Endothelial cell of umbilical vein (primary cell): ENCODE data around the gene HDGFL2. TPM values are rescaled to one million over a fixed set of nuclear protein-coding genes. Genes with fewer than 3 reads are reported as not detected.

ENCODE experiments used
- BruUV-seq: library from RNA; stranded (reverse); fragments of 400-500 nt; replicated peaks from 2 replicates; lab custom pipeline; 2021; lab: Mats Ljungman, UMichigan
- CTCF ChIA-PET: fragments of 300-600, 350-600 bp; sonication (Branson Sonifier 250); formaldehyde crosslinking; loops from one replicate; lab custom pipeline; 2021; ENCODE audit warnings: antibody characterized with exemption, inconsistent platforms; lab: Charles Lee
- POLR2A ChIA-PET: fragments of 300-600, 350-600 bp; sonication (Branson Sonifier 250); formaldehyde crosslinking; loops from one replicate; lab custom pipeline; 2021; ENCODE audit warnings: antibody characterized with exemption, inconsistent platforms; lab: Charles Lee
- DNase-seq: peaks from one replicate; pipeline ENCODE4 v3.0.0-alpha.2; 2011; ENCODE audit warnings: low read depth, low spot score
- FAIRE-seq: peaks from 2 replicates; lab custom pipeline; 2011; peaks lifted over from hg19 to GRCh38; lab: Jason Lieb, UNC
- H2AFZ ChIP-seq: 2 replicates; pipeline ENCODE4 v1.6.0; 2012; ENCODE audit warnings: low read depth, low read length, control low read depth, inconsistent platforms
- H3K27ac ChIP-seq: 2 replicates; pipeline ENCODE4 v1.5.1; 2011; ENCODE audit warnings: low read depth, mild to moderate bottlenecking, control low read depth, low read length, moderate library complexity; ENCODE audit not compliant: insufficient read depth
- H3K27me3 ChIP-seq, 2 experiments: 2 replicates each; pipeline versions ENCODE4 v1.6.0 to v1.6.1; 2011; ENCODE audit warnings: low read length in 2 of 2, mixed read lengths in 1 of 2; ENCODE audit not compliant: control insufficient read depth in 2 of 2, insufficient read depth in 2 of 2
- H3K36me3 ChIP-seq, 2 experiments: 2 replicates in 1 of 2; 3 replicates in 1 of 2; pipeline ENCODE4 v1.5.1; 2011; ENCODE audit warnings: low read length in 2 of 2, mild to moderate bottlenecking in 1 of 2, moderate library complexity in 1 of 2; ENCODE audit not compliant: control insufficient read depth in 2 of 2, insufficient read depth in 2 of 2; ENCODE audit errors: extremely low read depth in 1 of 2
- H3K4me1 ChIP-seq: 3 replicates; pipeline ENCODE4 v1.5.1; 2011; ENCODE audit warnings: mild to moderate bottlenecking, low read length; ENCODE audit not compliant: control insufficient read depth, insufficient read depth; ENCODE audit errors: extremely low read depth
- H3K4me2 ChIP-seq: 2 replicates; pipeline ENCODE4 v1.6.1; 2011; ENCODE audit warnings: low read length, control low read depth, mixed read lengths; ENCODE audit not compliant: insufficient read depth
- H3K4me3 ChIP-seq, 3 experiments: fragments of 200-600 bp in 1 of 3; sonication (generic), shearing (Covaris generic) in 1 of 3; replicated peaks in 1 of 3; 2 replicates each; pipeline ENCODE4 v1.5.1; 2011 to 2016; ENCODE audit warnings: control low read depth in 3 of 3, low read length in 3 of 3, mild to moderate bottlenecking in 2 of 3, inconsistent platforms in 1 of 3, low read depth in 1 of 3, moderate library complexity in 1 of 3; ENCODE audit not compliant: insufficient read depth in 1 of 3
- H3K79me2 ChIP-seq: 2 replicates; pipeline ENCODE4 v1.6.0; 2012; ENCODE audit warnings: low read length, inconsistent platforms; ENCODE audit not compliant: control insufficient read depth, insufficient read depth
- H3K9ac ChIP-seq: replicated peaks from 2 replicates; pipeline ENCODE3; 2011; ENCODE audit warnings: low read length, control low read depth; ENCODE audit not compliant: insufficient read depth; ENCODE audit errors: extremely low read depth
- H3K9me1 ChIP-seq: replicated peaks from 3 replicates; pipeline ENCODE4 v1.6.0; 2011; ENCODE audit warnings: mild to moderate bottlenecking, low read length; ENCODE audit not compliant: control insufficient read depth, insufficient read depth; ENCODE audit errors: extremely low read depth
- H3K9me3 ChIP-seq: replicated peaks from 2 replicates; pipeline ENCODE4 v1.5.1; 2012; ENCODE audit warnings: low read length, inconsistent platforms; ENCODE audit not compliant: control insufficient read depth, insufficient read depth
- H4K20me1 ChIP-seq: replicated peaks from 2 replicates; pipeline ENCODE3; 2011; ENCODE audit warnings: mild to moderate bottlenecking, low read length; ENCODE audit not compliant: control insufficient read depth, insufficient read depth; ENCODE audit errors: extremely low read depth
- EZH2 ChIP-seq: IDR thresholded peaks from 2 replicates; pipeline ENCODE4 v1.6.1; 2012; ENCODE audit warnings: borderline replicate concordance, low read depth, mild to moderate bottlenecking, moderate library complexity, low read length, inconsistent platforms; ENCODE audit not compliant: severe bottlenecking
- FOS ChIP-seq: IDR thresholded peaks from 2 replicates; pipeline ENCODE4 v1.6.1; 2011; ENCODE audit warnings: mild to moderate bottlenecking, low read length, moderate library complexity, borderline replicate concordance; ENCODE audit not compliant: insufficient read depth
- GATA2 ChIP-seq: IDR thresholded peaks from 2 replicates; pipeline ENCODE4 v1.7.0; 2011; ENCODE audit warnings: low read depth, mild to moderate bottlenecking, moderate library complexity, mixed read lengths, low read length; ENCODE audit not compliant: insufficient read length, insufficient read depth
- JUN ChIP-seq: IDR thresholded peaks from 2 replicates; pipeline ENCODE4 v1.6.1; 2011; ENCODE audit warnings: borderline replicate concordance, low read depth; ENCODE audit not compliant: insufficient read length, insufficient read depth
- MYC ChIP-seq: IDR thresholded peaks from one replicate; pipeline ENCODE4 v1.6.1; 2011; ENCODE audit warnings: mild to moderate bottlenecking, low read depth, low read length
- POLR2A ChIP-seq: IDR thresholded peaks from 2 replicates; pipeline ENCODE4 v1.6.1; 2012; ENCODE audit warnings: low read depth, mild to moderate bottlenecking, control low read depth, low read length
- POLR2AphosphoS5 ChIP-seq: IDR thresholded peaks from 2 replicates; pipeline ENCODE4 v1.6.1; 2012; ENCODE audit warnings: low read depth, mild to moderate bottlenecking, control low read depth, low read length, moderate library complexity; ENCODE audit not compliant: insufficient read depth
- dilution Hi-C: fragments of 300-500 bp; cut with MboI; formaldehyde crosslinking; loops from one replicate; pipeline ENCODE4 v1.15.0; 2019; ENCODE audit warnings: low sequenced_read_pairs; ENCODE audit not compliant: extremely low pct_ligation_motif_present
- intact Hi-C: fragments of 100-400 bp; cut with micrococcal nuclease; formaldehyde crosslinking; loops from one replicate; pipeline ENCODE4 v1.10.0; 2022
- polyA plus RNA-seq, 4 experiments: library from polyadenylated mRNA; depleted of rRNA in 3 of 4; stranded (reverse) in 3 of 4; unstranded in 1 of 4; fragments of >200 nt; gene quantifications; 2 replicates each; pipeline versions ENCODE4 v1.2.1 to v1.2.3, GENCODE V29; 2011 to 2012; ENCODE audit warnings: missing spikeins in 1 of 4
- total RNA-seq: library from RNA; stranded (reverse); gene quantifications from 2 replicates; pipeline ENCODE4 v1.2.3, GENCODE V29; 2021
- TF ChIP-seq, protein P1 (sequence below): IDR thresholded peaks from 2 replicates; pipeline ENCODE4 v1.6.1; 2011; ENCODE audit not compliant: insufficient read depth, insufficient read length
- TF ChIP-seq, protein P2 (sequence below), 2 donors: IDR thresholded peaks; 1 replicate in 1 of 2; 2 replicates in 1 of 2; pipeline ENCODE4 v1.5.1; 2011; ENCODE audit warnings: low read length in 2 of 2, mild to moderate bottlenecking in 2 of 2, moderate library complexity in 2 of 2, control low read depth in 1 of 2, inconsistent platforms in 1 of 2, low read depth in 1 of 2; ENCODE audit not compliant: insufficient read depth in 1 of 2; ENCODE audit errors: extremely low read depth in 1 of 2

Gene HDGFL2
- total and polyA plus RNA-seq, 2 donors (not counting 3 experiments of a cell fraction or from before 2014, with no cell fraction given) = 39.1 to 79.6 TPM

DNA sequence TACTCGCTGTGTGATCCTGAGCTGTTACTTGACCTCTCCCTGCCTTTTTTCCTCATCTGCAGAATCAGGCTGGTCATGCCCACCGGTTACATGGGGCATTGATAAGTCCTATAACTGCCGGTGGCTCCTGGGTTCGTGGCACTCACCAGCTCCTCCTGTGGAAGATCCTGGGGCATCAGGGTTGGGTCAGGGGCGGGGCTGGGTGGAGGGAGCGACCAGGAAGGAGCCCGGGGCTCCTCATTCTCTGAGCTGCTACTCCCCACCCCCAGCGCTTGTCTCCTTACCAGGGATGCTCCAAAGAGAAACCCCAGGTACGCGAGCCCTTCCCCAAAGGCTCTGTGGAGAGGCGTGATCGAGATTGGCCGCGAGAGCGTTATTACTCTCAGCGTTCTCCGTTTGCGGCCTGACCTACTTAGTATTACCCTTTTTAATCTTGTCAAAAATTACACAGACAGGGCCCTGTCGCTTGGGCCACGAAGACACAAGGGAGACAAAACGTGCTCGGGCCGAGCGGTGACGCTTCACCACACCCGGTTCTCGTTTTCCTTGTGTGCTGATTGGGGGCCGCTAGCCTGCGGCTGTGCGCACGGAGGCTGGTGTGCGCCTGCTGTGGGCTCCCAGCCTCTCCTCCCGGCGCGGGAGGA is 10.7 kb downstream of the HDGFL2 start:
- TF ChIP-seq POLR2A (no peak), GATA2 (no peak), MYC (no peak), FOS (no peak), JUN (no peak), EZH2 (no peak), POLR2AphosphoS5 (no peak)
- TF ChIP-seq, protein P1, sequence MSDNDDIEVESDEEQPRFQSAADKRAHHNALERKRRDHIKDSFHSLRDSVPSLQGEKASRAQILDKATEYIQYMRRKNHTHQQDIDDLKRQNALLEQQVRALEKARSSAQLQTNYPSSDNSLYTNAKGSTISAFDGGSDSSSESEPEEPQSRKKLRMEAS = no peak
- TF ChIP-seq, protein P2, sequence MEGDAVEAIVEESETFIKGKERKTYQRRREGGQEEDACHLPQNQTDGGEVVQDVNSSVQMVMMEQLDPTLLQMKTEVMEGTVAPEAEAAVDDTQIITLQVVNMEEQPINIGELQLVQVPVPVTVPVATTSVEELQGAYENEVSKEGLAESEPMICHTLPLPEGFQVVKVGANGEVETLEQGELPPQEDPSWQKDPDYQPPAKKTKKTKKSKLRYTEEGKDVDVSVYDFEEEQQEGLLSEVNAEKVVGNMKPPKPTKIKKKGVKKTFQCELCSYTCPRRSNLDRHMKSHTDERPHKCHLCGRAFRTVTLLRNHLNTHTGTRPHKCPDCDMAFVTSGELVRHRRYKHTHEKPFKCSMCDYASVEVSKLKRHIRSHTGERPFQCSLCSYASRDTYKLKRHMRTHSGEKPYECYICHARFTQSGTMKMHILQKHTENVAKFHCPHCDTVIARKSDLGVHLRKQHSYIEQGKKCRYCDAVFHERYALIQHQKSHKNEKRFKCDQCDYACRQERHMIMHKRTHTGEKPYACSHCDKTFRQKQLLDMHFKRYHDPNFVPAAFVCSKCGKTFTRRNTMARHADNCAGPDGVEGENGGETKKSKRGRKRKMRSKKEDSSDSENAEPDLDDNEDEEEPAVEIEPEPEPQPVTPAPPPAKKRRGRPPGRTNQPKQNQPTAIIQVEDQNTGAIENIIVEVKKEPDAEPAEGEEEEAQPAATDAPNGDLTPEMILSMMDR (IDR thresholded peaks at IDR 0.05; ENCODE audit: extremely low read depth in 1 of 2, insufficient read depth in 1 of 2, low read depth in 1 of 2, low read length in 2 of 2) = no peak
- POLR2A ChIA-PET = no interaction called here

More for the DNA sequence above, 10.7 kb downstream of the HDGFL2 start:
- dilution Hi-C loops = no loop called here
- Histone ChIP-seq H3K79me2 (no peaks in the 10 kb centered on the region), H3K4me1 (no peaks in the 10 kb centered on the region), H3K9ac (no peak overlapping the region), H3K9me1 (no peaks in the 10 kb centered on the region), H3K4me3 (no peak overlapping the region), H4K20me1 (no peaks in the 10 kb centered on the region), H3K27ac (no peak overlapping the region), H3K4me2 (no peak overlapping the region), H3K36me3 (peaks cover 8 to 22% of the 10 kb centered on the region in 2 experiments), H3K27me3 (no peaks in the 10 kb centered on the region), H3K9me3 (no peaks in the 10 kb centered on the region), H2AFZ (no peak overlapping the region)
- CTCF ChIA-PET = interaction anchor here (0.6 to 1.2 kb wide), 2 partner anchors 10 to 40 kb away, joined by 3 to 4 read pairs; no protein-coding TSS in a partner anchor
- no TSS peak for BruUV-seq
- FAIRE-seq (no peak), DNase-seq (no peak)
- intact Hi-C loops = no loop called here
